Endothelial cell of umbilical vein (primary cell): ENCODE measurements around the gene KANSL1.

ENCODE experiments used
- CTCF ChIP-seq, 2 donors: IDR thresholded peaks; 1 replicate in 1 of 2; 2 replicates in 1 of 2; pipeline ENCODE4 v1.5.1; 2011; ENCODE audit warnings: low read length in 2 of 2, mild to moderate bottlenecking in 2 of 2, moderate library complexity in 2 of 2, control low read depth in 1 of 2, inconsistent platforms in 1 of 2, low read depth in 1 of 2; ENCODE audit not compliant: insufficient read depth in 1 of 2; ENCODE audit errors: extremely low read depth in 1 of 2
- EZH2 ChIP-seq: IDR thresholded peaks from 2 replicates; pipeline ENCODE4 v1.6.1; 2012; ENCODE audit warnings: borderline replicate concordance, low read depth, mild to moderate bottlenecking, moderate library complexity, low read length, inconsistent platforms; ENCODE audit not compliant: severe bottlenecking
- FOS ChIP-seq: IDR thresholded peaks from 2 replicates; pipeline ENCODE4 v1.6.1; 2011; ENCODE audit warnings: mild to moderate bottlenecking, low read length, moderate library complexity, borderline replicate concordance; ENCODE audit not compliant: insufficient read depth
- JUN ChIP-seq: IDR thresholded peaks from 2 replicates; pipeline ENCODE4 v1.6.1; 2011; ENCODE audit warnings: borderline replicate concordance, low read depth; ENCODE audit not compliant: insufficient read length, insufficient read depth
- MAX ChIP-seq: IDR thresholded peaks from 2 replicates; pipeline ENCODE4 v1.6.1; 2011; ENCODE audit not compliant: insufficient read depth, insufficient read length
- MYC ChIP-seq: IDR thresholded peaks from one replicate; pipeline ENCODE4 v1.6.1; 2011; ENCODE audit warnings: mild to moderate bottlenecking, low read depth, low read length
- POLR2A ChIP-seq: IDR thresholded peaks from 2 replicates; pipeline ENCODE4 v1.6.1; 2012; ENCODE audit warnings: low read depth, mild to moderate bottlenecking, control low read depth, low read length
- POLR2AphosphoS5 ChIP-seq: IDR thresholded peaks from 2 replicates; pipeline ENCODE4 v1.6.1; 2012; ENCODE audit warnings: low read depth, mild to moderate bottlenecking, control low read depth, low read length, moderate library complexity; ENCODE audit not compliant: insufficient read depth

GRCh38 chr17:45984368-45984767 is 208.9 kb downstream of the KANSL1 start:
- no peak for TF ChIP-seq CTCF (IDR thresholded peaks at IDR 0.05; ENCODE audit: extremely low read depth in 1 of 2, insufficient read depth in 1 of 2, low read depth in 1 of 2, low read length in 2 of 2)
- no peak for TF ChIP-seq EZH2
- TF ChIP-seq MYC: no peak
- no peak for TF ChIP-seq POLR2AphosphoS5
- TF ChIP-seq POLR2A: no peak
- TF ChIP-seq MAX: no peak
- TF ChIP-seq JUN: no peak
- no peak for TF ChIP-seq FOS
